HepG2 (cell line): Measurements from ENCODE around the gene TOR2A. TPM values are rescaled to one million over a fixed set of nuclear protein-coding genes. Genes with fewer than 3 reads are reported as not detected.

Experiments used
- ELF1 ChIP-seq: sonication (generic); formaldehyde crosslinking; IDR thresholded peaks from 2 replicates; pipeline ENCODE4 v1.4.0; 2020; ENCODE audit warnings: missing genetic modification reagents
- JUNB ChIP-seq: sonication (generic); formaldehyde crosslinking; IDR thresholded peaks from 2 replicates; pipeline ENCODE4 v1.8.0; 2022; ENCODE audit warnings: missing genetic modification reagents, mild to moderate bottlenecking, borderline replicate concordance
- RXRA ChIP-seq: sonication (generic); formaldehyde crosslinking; IDR thresholded peaks from 2 replicates; pipeline ENCODE4 v1.5.1; 2020; ENCODE audit warnings: missing genetic modification reagents
- SNAI1 ChIP-seq: sonication (generic); formaldehyde crosslinking; IDR thresholded peaks from 2 replicates; pipeline ENCODE4 v1.5.0; 2020; ENCODE audit warnings: mild to moderate bottlenecking, missing genetic modification reagents, borderline replicate concordance
- polyA plus RNA-seq, 8 experiments: library from polyadenylated mRNA; depleted of rRNA in 3 of 8; stranded (reverse) in 7 of 8; unstranded in 1 of 8; fragments of >200 nt; fragmentation: Illumina TruSeq in 4 of 8; extraction: Trizol in 4 of 8; gene quantifications; 2 replicates each; pipeline versions ENCODE4 v1.2.1 to v1.2.3, GENCODE V29; 2011 to 2016; ENCODE audit warnings: low read depth in 4 of 8, missing spikeins in 1 of 8, mixed read lengths in 1 of 8; ENCODE audit not compliant: insufficient read depth in 1 of 8
- total RNA-seq, 5 experiments: library from RNA; depleted of rRNA; stranded (reverse); fragments of >200 nt; fragmentation: Illumina TruSeq; extraction: Trizol; gene quantifications; 2 replicates each; pipeline ENCODE4 v1.2.3, GENCODE V29; 2016; ENCODE audit warnings: low read depth in 1 of 5
- TF ChIP-seq, protein P1 (sequence below): sonication (generic); formaldehyde crosslinking; IDR thresholded peaks from 2 replicates; pipeline ENCODE4 v1.8.0; 2022; ENCODE audit warnings: mild to moderate bottlenecking, missing genetic modification reagents
- TF ChIP-seq, protein P2 (sequence below): sonication (generic); formaldehyde crosslinking; IDR thresholded peaks from one replicate; pipeline ENCODE4 v1.5.1; 2020; ENCODE audit warnings: mild to moderate bottlenecking, missing genetic modification reagents; ENCODE audit errors: not compliant biosample characterization

The TOR2A gene
- total and polyA plus RNA-seq, 2 of the 13 experiments (the other 11 are each of a cell fraction or from before 2014, with no cell fraction given), result 3.5 to 7.2 TPM

DNA sequence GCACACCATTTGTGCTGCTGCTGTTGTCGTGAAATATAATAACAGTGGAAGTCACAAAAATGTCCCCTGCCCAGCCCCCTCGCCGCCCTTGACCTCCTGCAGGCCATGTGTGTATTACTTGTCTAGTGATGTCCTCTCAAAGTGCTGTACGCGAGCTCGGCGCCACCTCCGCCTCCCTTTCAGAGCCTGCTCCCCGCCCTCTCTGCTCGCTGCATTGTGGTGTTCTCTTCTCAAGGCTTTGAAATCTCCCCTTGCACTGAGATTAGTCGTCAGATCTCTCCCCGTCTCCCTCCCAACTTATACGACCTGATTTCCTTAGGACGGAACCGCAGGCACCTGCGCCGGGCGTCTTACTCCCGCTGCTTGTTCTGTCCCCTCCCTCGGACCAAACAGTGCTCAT, 43.0 kb downstream of the TOR2A start (continued):
- TF ChIP-seq, protein P1, sequence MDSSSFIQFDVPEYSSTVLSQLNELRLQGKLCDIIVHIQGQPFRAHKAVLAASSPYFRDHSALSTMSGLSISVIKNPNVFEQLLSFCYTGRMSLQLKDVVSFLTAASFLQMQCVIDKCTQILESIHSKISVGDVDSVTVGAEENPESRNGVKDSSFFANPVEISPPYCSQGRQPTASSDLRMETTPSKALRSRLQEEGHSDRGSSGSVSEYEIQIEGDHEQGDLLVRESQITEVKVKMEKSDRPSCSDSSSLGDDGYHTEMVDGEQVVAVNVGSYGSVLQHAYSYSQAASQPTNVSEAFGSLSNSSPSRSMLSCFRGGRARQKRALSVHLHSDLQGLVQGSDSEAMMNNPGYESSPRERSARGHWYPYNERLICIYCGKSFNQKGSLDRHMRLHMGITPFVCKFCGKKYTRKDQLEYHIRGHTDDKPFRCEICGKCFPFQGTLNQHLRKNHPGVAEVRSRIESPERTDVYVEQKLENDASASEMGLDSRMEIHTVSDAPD (CRISPR knock-in tag), result no peak
- TF ChIP-seq, protein P2, sequence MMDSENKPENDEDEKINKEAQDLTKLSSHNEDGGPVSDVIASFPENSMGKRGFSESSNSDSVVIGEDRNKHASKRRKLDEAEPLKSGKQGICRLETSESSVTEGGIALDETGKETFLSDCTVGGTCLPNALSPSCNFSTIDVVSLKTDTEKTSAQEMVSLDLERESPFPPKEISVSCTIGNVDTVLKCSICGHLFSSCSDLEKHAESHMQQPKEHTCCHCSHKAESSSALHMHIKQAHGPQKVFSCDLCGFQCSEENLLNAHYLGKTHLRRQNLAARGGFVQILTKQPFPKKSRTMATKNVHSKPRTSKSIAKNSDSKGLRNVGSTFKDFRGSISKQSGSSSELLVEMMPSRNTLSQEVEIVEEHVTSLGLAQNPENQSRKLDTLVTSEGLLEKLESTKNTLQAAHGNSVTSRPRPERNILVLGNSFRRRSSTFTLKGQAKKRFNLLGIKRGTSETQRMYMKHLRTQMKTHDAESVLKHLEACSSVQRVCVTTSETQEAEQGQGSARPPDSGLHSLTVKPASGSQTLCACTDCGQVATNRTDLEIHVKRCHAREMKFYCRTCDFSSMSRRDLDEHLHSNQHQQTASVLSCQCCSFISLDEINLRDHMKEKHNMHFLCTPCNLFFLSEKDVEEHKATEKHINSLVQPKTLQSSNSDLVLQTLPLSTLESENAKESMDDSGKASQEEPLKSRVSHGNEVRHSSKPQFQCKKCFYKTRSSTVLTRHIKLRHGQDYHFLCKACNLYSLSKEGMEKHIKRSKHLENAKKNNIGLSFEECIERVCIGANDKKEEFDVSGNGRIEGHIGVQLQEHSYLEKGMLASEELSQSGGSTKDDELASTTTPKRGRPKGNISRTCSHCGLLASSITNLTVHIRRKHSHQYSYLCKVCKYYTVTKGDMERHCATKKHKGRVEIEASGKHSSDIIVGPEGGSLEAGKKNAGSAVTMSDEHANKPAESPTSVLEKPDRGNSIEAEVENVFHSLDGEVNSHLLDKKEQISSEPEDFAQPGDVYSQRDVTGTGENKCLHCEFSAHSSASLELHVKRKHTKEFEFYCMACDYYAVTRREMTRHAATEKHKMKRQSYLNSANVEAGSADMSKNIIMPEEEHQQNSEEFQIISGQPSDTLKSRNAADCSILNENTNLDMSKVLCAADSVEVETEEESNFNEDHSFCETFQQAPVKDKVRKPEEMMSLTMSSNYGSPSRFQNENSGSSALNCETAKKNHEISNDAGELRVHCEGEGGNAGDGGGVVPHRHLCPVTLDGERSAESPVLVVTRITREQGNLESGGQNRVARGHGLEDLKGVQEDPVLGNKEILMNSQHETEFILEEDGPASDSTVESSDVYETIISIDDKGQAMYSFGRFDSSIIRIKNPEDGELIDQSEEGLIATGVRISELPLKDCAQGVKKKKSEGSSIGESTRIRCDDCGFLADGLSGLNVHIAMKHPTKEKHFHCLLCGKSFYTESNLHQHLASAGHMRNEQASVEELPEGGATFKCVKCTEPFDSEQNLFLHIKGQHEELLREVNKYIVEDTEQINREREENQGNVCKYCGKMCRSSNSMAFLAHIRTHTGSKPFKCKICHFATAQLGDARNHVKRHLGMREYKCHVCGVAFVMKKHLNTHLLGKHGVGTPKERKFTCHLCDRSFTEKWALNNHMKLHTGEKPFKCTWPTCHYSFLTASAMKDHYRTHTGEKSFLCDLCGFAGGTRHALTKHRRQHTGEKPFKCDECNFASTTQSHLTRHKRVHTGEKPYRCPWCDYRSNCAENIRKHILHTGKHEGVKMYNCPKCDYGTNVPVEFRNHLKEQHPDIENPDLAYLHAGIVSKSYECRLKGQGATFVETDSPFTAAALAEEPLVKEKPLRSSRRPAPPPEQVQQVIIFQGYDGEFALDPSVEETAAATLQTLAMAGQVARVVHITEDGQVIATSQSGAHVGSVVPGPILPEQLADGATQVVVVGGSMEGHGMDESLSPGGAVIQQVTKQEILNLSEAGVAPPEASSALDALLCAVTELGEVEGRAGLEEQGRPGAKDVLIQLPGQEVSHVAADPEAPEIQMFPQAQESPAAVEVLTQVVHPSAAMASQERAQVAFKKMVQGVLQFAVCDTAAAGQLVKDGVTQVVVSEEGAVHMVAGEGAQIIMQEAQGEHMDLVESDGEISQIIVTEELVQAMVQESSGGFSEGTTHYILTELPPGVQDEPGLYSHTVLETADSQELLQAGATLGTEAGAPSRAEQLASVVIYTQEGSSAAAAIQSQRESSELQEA, result no peak
- no peak for TF ChIP-seq JUNB (CRISPR knock-in tag)
- TF ChIP-seq RXRA (CRISPR knock-in tag), result no peak
- TF ChIP-seq SNAI1 (CRISPR knock-in tag), result no peak
- no peak for TF ChIP-seq ELF1
- TF ChIP-seq, all 625 proteins: peak for 0
